GM23248 (cell line): Measurements from ENCODE around the gene CBX8. TPM values are rescaled to one million over a fixed set of nuclear protein-coding genes. Genes with fewer than 3 reads are reported as not detected.

Experiments used
- DNase-seq: peaks from one replicate; pipeline ENCODE4 v3.0.0-alpha.2; 2015
- H2AFZ ChIP-seq: fragments of 200-600 bp; sonication (generic); 2 replicates; pipeline ENCODE4 v1.6.1; 2016; ENCODE audit warnings: antibody characterized with exemption
- H3F3A ChIP-seq: fragments of 200-600 bp; sonication (generic); 2 replicates; pipeline ENCODE4 v1.6.1; 2016; ENCODE audit warnings: mild to moderate bottlenecking, antibody characterized with exemption, mixed run types; ENCODE audit not compliant: insufficient read depth
- H3K27ac ChIP-seq: fragments of 200-600 bp; sonication (generic); 2 replicates; pipeline ENCODE4 v1.5.1; 2016; ENCODE audit warnings: mild to moderate bottlenecking
- H3K27me3 ChIP-seq: fragments of 200-600 bp; sonication (generic); replicated peaks from 2 replicates; pipeline ENCODE4 v1.6.1; 2016; ENCODE audit warnings: mild to moderate bottlenecking; ENCODE audit not compliant: insufficient read depth
- H3K36me3 ChIP-seq: fragments of 200-600 bp; sonication (generic); 2 replicates; pipeline ENCODE4 v1.6.1; 2016; ENCODE audit warnings: low read depth, mild to moderate bottlenecking
- H3K4me1 ChIP-seq: fragments of 200-600 bp; sonication (generic); 2 replicates; pipeline ENCODE4 v1.6.1; 2016; ENCODE audit warnings: mild to moderate bottlenecking; ENCODE audit not compliant: insufficient read depth
- H3K4me2 ChIP-seq: fragments of 200-600 bp; sonication (generic); one replicate; pipeline ENCODE4 v1.6.1; 2016; ENCODE audit warnings: mild to moderate bottlenecking; ENCODE audit not compliant: unreplicated experiment
- H3K4me3 ChIP-seq: fragments of 200-600 bp; sonication (generic); 2 replicates; pipeline ENCODE4 v1.5.1; 2016; ENCODE audit warnings: mild to moderate bottlenecking
- H3K79me2 ChIP-seq: fragments of 200-600 bp; sonication (generic); 2 replicates; pipeline ENCODE4 v1.6.1; 2016; ENCODE audit warnings: mild to moderate bottlenecking; ENCODE audit not compliant: insufficient read depth
- H3K9ac ChIP-seq: fragments of 200-600 bp; sonication (generic); 2 replicates; pipeline ENCODE4 v1.6.1; 2016; ENCODE audit warnings: mild to moderate bottlenecking
- H3K9me2 ChIP-seq: fragments of 200-600 bp; sonication (generic); 2 replicates; pipeline ENCODE4 v1.6.1; 2016; ENCODE audit warnings: mixed run types, mild to moderate bottlenecking, moderate library complexity; ENCODE audit not compliant: insufficient read depth
- H3K9me3 ChIP-seq: fragments of 200-600 bp; sonication (generic); one replicate; pipeline ENCODE4 v1.6.1; 2017; ENCODE audit warnings: low read depth
- H4K20me1 ChIP-seq: fragments of 200-600 bp; sonication (generic); 2 replicates; pipeline ENCODE4 v1.6.0; 2016; ENCODE audit not compliant: insufficient read depth
- EZH2 ChIP-seq: fragments of 200-600 bp; sonication (generic); IDR thresholded peaks from 2 replicates; pipeline ENCODE4 v1.6.1; 2018; ENCODE audit warnings: antibody characterized with exemption, mild to moderate bottlenecking; ENCODE audit not compliant: insufficient read depth, poor library complexity, severe bottlenecking
- EZH2phosphoT487 ChIP-seq: fragments of 200-600 bp; sonication (generic); IDR thresholded peaks from 2 replicates; pipeline ENCODE4 v1.6.1; 2018; ENCODE audit warnings: antibody characterized with exemption, moderate library complexity, mild to moderate bottlenecking, low read depth; ENCODE audit not compliant: insufficient read depth
- WGBS, 2 experiments: methylation state at CpG; one replicate each; pipeline ENCODE4 v1.1.6; 2015 to 2017; ENCODE audit warnings: low lambda C conversion rate in 2 of 2, low coverage in 1 of 2; ENCODE audit errors: missing lambda C conversion rate in 2 of 2; 5-methylcytosine and 5-hydroxymethylcytosine counted together
- in situ Hi-C: fragments of 300-500 bp; cut with MboI; formaldehyde crosslinking; loops from 2 replicates; pipeline ENCODE4 v1.15.0; 2020
- polyA plus RNA-seq: library from polyadenylated mRNA; unstranded; fragments of >200 nt; fragmentation: Nextera tagmentation; extraction: Ambion mirVana; gene quantifications from 2 replicates; pipeline ENCODE4 v1.2.1, GENCODE V29; 2016
- total RNA-seq: library from RNA; depleted of rRNA; stranded (reverse); fragments of >200 nt; shearing (Covaris generic); gene quantifications from 2 replicates; pipeline ENCODE4 v1.2.3, GENCODE V29; 2014

CBX8 gene
- total and polyA plus RNA-seq, 2 experiments from 2014 or later = 3.9 to 5.9 TPM

- H4K20me1 ChIP-seq = no peaks in the 10 kb centered on the region
- H3K4me3 ChIP-seq = no peak overlapping the region
- in situ Hi-C loops = no loop called here
- no peak overlapping the region for H2AFZ ChIP-seq
- H3K9ac ChIP-seq = no peak overlapping the region
- H3K27me3 ChIP-seq = peaks cover 40% of the 10 kb centered on the region
- H3K27ac ChIP-seq = no peak overlapping the region
- no peaks in the 10 kb centered on the region for H3K4me1 ChIP-seq
- H3F3A ChIP-seq = no peaks in the 10 kb centered on the region
- H3K36me3 ChIP-seq = no peaks in the 10 kb centered on the region
- H3K4me2 ChIP-seq = no peak overlapping the region
- WGBS, 2 experiments = 70 to 74% methylated on average over 26 to 28 of the region's 28 CpGs
- H3K9me3 ChIP-seq = no peaks in the 10 kb centered on the region
- no peak for DNase-seq
- H3K9me2 ChIP-seq = no peaks in the 10 kb centered on the region
- no peaks in the 10 kb centered on the region for H3K79me2 ChIP-seq
- TF ChIP-seq EZH2phosphoT487 (no peak), EZH2 (no peak)
Observed at GRCh38 chr17:79769570-79770506, 27.0 kb downstream of the CBX8 start.

GRCh38 chr17:79765708-79766107 is 31.2 kb downstream of the CBX8 start:
- H3K9me3 ChIP-seq = no peaks in the 10 kb centered on the region
- no peaks in the 10 kb centered on the region for H3K4me1 ChIP-seq
- peaks cover 16% of the 10 kb centered on the region for H3K27me3 ChIP-seq
- H3K9ac ChIP-seq = no peak overlapping the region
- H2AFZ ChIP-seq = no peak overlapping the region
- H3K4me3 ChIP-seq = no peak overlapping the region
- no peak overlapping the region for H3K4me2 ChIP-seq
- no peaks in the 10 kb centered on the region for H3K79me2 ChIP-seq
- no peaks in the 10 kb centered on the region for H3K9me2 ChIP-seq
- DNase-seq = no peak
- H3K36me3 ChIP-seq = no peaks in the 10 kb centered on the region
- TF ChIP-seq EZH2phosphoT487 = no peak
- no peak for TF ChIP-seq EZH2
- WGBS, 2 experiments = 42 to 57% methylated on average over 3 of the region's 3 CpGs
- no peaks in the 10 kb centered on the region for H3F3A ChIP-seq
- H4K20me1 ChIP-seq = no peaks in the 10 kb centered on the region
- no peak overlapping the region for H3K27ac ChIP-seq
- in situ Hi-C loops = no loop called here

DNA sequence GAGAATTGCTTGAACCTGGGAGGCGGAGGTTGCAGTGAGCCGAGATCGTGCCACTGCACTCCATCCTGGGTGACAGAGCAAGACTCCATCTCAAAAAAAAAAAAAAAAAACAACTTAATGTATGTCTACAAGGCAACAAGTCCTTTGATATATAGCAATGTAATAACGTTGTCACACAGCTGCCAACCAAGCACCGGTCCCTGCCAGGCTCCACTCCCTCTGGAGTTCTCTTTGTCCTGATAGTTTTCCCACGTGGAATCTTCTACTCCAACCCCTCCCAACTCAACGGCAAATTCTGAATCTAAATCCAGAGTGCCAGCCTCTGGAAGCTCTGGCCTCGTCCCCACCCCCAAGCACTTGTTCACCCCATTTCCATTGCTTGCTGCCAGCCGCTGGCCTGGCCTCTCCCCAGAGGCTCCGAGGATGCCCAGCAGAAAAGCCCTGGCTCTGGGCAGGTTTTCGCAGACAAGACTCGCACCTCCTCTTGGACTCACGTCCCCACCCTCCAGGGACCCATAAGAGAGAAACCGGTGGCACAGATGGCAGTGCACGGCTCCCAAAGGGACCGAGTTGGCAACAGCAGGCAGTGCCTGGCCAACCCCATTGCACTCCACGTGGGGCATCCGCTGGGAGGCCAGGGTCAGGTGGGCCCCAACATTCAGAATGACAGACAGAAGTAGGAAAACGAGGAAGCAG is 34.8 kb downstream of the CBX8 start:
- Histone ChIP-seq H2AFZ (no peak overlapping the region), H3K9me3 (no peaks in the 10 kb centered on the region), H3K36me3 (no peaks in the 10 kb centered on the region), H3K9ac (no peak overlapping the region), H3K27ac (no peak overlapping the region), H3K79me2 (no peaks in the 10 kb centered on the region), H3F3A (no peaks in the 10 kb centered on the region), H3K27me3 (peaks cover 14% of the 10 kb centered on the region), H3K4me2 (no peak overlapping the region), H3K9me2 (no peaks in the 10 kb centered on the region), H4K20me1 (no peaks in the 10 kb centered on the region), H3K4me1 (no peaks in the 10 kb centered on the region), H3K4me3 (no peak overlapping the region)
- in situ Hi-C loops = no loop called here
- no peak for TF ChIP-seq EZH2phosphoT487
- 54 to 55% methylated on average over 19 of the region's 19 CpGs for WGBS, 2 experiments
- DNase-seq = no peak

GRCh38 chr17:79760197-79760906 is 36.5 kb downstream of the CBX8 start:
- peaks cover 6% of the 10 kb centered on the region; the same call in 1 of the 2 replicates for H3K27me3 ChIP-seq
- H2AFZ ChIP-seq = no peak overlapping the region
- H3K4me3 ChIP-seq = no peak overlapping the region
- H4K20me1 ChIP-seq = no peaks in the 10 kb centered on the region
- H3K27ac ChIP-seq = no peak overlapping the region
- DNase-seq = no peak
- in situ Hi-C loops = no loop called here
- no peaks in the 10 kb centered on the region for H3F3A ChIP-seq
- no peaks in the 10 kb centered on the region for H3K9me3 ChIP-seq
- WGBS, 2 experiments = 58 to 61% methylated on average over 21 of the region's 21 CpGs
- H3K4me1 ChIP-seq = no peaks in the 10 kb centered on the region
- no peak overlapping the region for H3K9ac ChIP-seq
- no peaks in the 10 kb centered on the region for H3K9me2 ChIP-seq
- TF ChIP-seq EZH2phosphoT487 = no peak
- no peak for TF ChIP-seq EZH2
- H3K36me3 ChIP-seq = no peaks in the 10 kb centered on the region
- H3K4me2 ChIP-seq = no peak overlapping the region
- no peaks in the 10 kb centered on the region for H3K79me2 ChIP-seq
